ENCODE data around the gene RGS8.

Gene RGS8, protein sequence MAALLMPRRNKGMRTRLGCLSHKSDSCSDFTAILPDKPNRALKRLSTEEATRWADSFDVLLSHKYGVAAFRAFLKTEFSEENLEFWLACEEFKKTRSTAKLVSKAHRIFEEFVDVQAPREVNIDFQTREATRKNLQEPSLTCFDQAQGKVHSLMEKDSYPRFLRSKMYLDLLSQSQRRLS

GRCh38 chr1:182684116-182684828 lies at the start of gene RGS8:
TSS of gene RGS8 (minus strand) at chr1:182684587. CDS start at chr1:182669649, 14,938 bp downstream.
- no peak for DNase-seq (ENCODE audit: low read depth)
- TF ChIP-seq CTCF (IDR thresholded peaks at IDR 0.05; ENCODE audit: control insufficient read depth, insufficient read depth, low read depth, low read length, missing control alignments): no peak
- H3K4me3 ChIP-seq (ENCODE audit: control insufficient read depth, low read depth, low read length): no peak within 1 kb of the TSS

- TF ChIP-seq CTCF (IDR thresholded peaks at IDR 0.05; ENCODE audit: control insufficient read depth, insufficient read depth, low read depth, low read length, missing control alignments): no peak
- no peak overlapping the region for H3K4me3 ChIP-seq (ENCODE audit: control insufficient read depth, low read depth, low read length)
- no peak for DNase-seq (ENCODE audit: low read depth)
These were observed 47.6 kb upstream of the RGS8 start for GRCh38 chr1:182731852-182732575.

DNA sequence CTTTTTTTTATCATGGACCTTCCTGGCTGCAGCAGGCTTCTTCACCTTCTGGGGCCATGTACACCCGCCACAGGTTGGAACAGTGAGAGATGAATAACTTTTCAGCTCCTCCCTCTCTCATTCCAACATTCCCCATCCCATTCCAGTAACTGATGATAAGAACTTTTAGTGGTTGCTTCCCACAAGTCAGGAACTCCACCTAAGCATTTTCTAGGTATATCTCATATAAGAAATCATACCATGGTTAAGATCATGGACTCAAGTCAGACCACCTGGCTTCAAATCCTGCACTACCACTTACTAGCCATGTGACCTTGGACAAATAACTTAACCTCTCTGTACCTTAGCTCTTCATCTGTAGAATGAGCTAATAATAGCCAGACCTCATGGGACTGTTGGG lies 42.5 kb upstream of the RGS8 start:
- TF ChIP-seq CTCF (IDR thresholded peaks at IDR 0.05; ENCODE audit: control insufficient read depth, insufficient read depth, low read depth, low read length, missing control alignments): no peak
- H3K4me3 ChIP-seq (ENCODE audit: control insufficient read depth, low read depth, low read length): no peak overlapping the region
- no peak for DNase-seq (ENCODE audit: low read depth)

DNA sequence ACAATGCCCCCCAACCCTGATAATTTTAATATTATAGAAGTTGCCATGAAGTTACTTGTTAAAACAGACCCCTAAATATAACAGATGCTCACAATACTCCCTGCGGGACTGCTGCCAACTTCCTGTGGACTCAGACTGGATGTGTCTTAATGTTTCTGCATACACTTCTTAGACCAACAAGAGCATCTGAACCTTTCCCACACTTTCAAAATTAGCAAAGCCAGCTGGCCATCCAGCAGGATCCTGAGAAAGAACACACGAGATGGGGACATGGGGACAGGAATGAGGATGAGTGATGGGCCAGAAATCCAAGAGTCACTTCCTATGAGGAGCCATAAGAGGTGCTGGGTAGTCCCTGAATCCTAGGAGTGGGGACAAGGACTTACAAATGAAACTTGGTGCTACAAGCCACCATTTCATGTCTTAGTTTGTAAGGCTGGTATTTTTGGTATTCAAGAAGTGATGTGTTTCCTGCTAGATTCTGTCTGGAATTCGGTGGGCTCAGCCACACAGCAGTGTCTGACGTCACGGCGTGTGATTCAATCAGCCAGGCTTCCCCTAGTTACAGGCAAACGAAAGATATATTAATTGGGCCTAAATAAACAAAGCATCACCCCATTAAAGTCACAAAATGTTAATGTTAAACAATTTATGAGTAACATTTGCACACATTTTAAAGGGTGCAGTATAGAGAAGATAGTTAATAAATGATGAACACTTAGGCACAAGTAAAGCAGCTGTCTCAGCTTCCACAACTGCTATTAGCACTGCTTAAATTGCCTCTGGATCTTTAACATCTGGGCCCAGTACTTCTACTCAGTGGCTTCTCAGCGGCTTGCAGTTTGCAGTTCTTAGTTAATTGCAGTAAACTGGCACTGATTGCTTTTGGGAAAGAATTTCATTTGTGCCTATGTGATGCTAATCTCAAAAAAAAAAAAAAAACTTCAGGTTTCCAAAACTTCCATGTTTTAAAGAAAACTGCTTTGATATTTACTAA lies 41.2 kb upstream of the RGS8 start:
- no peak for DNase-seq (ENCODE audit: low read depth)
- no peak for TF ChIP-seq CTCF (IDR thresholded peaks at IDR 0.05; ENCODE audit: control insufficient read depth, insufficient read depth, low read depth, low read length, missing control alignments)
- H3K4me3 ChIP-seq (ENCODE audit: control insufficient read depth, low read depth, low read length): no peak overlapping the region

DNA sequence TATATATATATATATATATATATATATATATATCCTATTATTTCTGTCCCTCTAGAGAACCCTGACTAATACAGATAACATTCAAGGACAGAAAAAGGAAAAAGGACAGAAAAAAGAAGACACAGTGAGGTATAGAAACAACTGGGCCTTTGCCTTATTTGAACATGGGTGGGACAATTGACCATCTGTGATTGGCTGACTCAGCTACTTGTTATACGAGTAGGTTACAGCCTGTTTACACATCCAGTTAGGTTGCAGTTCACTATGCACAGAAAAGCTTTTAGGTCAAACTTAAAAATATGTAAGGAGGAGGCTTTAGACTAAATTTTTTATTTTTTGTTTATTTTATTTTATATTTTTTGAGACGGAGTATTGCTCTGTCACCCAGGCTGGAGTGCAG lies 39.8 kb upstream of the RGS8 start:
- no peak for TF ChIP-seq CTCF (IDR thresholded peaks at IDR 0.05; ENCODE audit: control insufficient read depth, insufficient read depth, low read depth, low read length, missing control alignments)
- DNase-seq (ENCODE audit: low read depth): no peak
- no peak overlapping the region for H3K4me3 ChIP-seq (ENCODE audit: control insufficient read depth, low read depth, low read length)

DNA sequence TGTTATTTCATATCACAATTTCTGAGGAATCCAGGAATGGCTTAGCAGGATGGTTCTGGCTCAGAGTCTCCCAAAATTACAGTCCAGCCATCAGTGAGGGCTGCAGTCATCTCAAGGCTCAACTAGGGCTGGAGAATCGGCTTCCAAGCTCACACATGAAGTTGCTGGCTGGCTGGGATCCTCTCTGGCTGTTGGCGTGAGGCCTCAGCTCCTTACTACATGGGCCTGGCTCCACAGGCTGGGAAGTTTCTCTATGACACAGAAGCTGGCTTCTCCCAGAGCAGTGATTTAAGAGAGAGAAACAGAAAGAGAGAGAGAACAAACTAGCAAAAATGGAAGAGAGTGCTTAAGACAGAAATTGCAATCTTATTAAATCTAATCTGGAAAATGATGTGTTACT lies 38.8 kb upstream of the RGS8 start:
- H3K4me3 ChIP-seq (ENCODE audit: control insufficient read depth, low read depth, low read length): no peak overlapping the region
- no peak for DNase-seq (ENCODE audit: low read depth)
- no peak for TF ChIP-seq CTCF (IDR thresholded peaks at IDR 0.05; ENCODE audit: control insufficient read depth, insufficient read depth, low read depth, low read length, missing control alignments)

Data from AG09309 (cell line).